Gastrocnemius medialis (tissue), 4 donors: ENCODE results near the gene GRIK4.

Experiments used
- POLR2A ChIP-seq, 2 donors: fragments of 450-650 bp; IDR thresholded peaks; one replicate each; pipeline ENCODE4 v1.6.1; 2017; ENCODE audit warnings: antibody characterized with exemption in 2 of 2, mild to moderate bottlenecking in 2 of 2, moderate library complexity in 2 of 2
- TF ChIP-seq, protein P1 (sequence below), 5 experiments: fragments of 450-650 bp in 3 of 5; fragments of 200-600 bp in 2 of 5; sonication (generic) in 2 of 5; IDR thresholded peaks in 4 of 5; conservative IDR thresholded peaks in 1 of 5; 1 replicate in 4 of 5; 2 replicates in 1 of 5; pipeline ENCODE4 v1.5.1; 2016 to 2019; ENCODE audit warnings: antibody characterized with exemption in 5 of 5, mild to moderate bottlenecking in 3 of 5, moderate library complexity in 3 of 5

DNA sequence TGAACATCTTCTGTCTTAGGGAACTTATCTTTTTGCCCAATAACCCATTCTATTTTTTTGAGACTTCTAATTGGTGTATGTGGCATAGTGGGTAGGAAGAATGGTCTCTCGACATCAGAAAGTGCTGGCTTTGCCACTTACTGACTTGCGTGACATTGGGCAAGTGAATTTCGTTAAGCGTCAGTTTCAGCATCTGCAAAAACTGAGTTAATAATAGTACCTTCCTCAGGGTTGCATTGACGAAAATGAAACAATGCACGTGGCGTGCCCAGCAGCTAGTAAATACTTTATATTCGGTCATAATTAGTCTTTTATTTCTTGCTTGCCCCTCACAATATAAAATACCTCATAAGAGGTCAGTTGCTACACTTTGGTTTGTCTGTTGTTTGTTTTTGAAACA lies 12.5 kb upstream of the GRIK4 start:
- TF ChIP-seq POLR2A (IDR thresholded peaks at IDR 0.05), result no peak
- TF ChIP-seq, protein P1, sequence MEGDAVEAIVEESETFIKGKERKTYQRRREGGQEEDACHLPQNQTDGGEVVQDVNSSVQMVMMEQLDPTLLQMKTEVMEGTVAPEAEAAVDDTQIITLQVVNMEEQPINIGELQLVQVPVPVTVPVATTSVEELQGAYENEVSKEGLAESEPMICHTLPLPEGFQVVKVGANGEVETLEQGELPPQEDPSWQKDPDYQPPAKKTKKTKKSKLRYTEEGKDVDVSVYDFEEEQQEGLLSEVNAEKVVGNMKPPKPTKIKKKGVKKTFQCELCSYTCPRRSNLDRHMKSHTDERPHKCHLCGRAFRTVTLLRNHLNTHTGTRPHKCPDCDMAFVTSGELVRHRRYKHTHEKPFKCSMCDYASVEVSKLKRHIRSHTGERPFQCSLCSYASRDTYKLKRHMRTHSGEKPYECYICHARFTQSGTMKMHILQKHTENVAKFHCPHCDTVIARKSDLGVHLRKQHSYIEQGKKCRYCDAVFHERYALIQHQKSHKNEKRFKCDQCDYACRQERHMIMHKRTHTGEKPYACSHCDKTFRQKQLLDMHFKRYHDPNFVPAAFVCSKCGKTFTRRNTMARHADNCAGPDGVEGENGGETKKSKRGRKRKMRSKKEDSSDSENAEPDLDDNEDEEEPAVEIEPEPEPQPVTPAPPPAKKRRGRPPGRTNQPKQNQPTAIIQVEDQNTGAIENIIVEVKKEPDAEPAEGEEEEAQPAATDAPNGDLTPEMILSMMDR (IDR thresholded peaks at IDR 0.05 in 4 of 5, conservative IDR thresholded peaks at IDR 0.05 in 1 of 5), result no peak
